Panc1 (cell line): ENCODE results near the gene PDK3. TPM values are rescaled to one million over a fixed set of nuclear protein-coding genes. Genes with fewer than 3 reads are reported as not detected.

Experiments used
- ATAC-seq: fragments of 200-7000 bp; cut with Tn5 transposase; 2 replicates; pipeline ENCODE4 v1.9.1; 2020; ENCODE audit warnings: mild to moderate bottlenecking, moderate library complexity
- BruUV-seq: library from RNA; stranded (reverse); fragments of 400-500 nt; replicated peaks from 2 replicates; lab custom pipeline; 2021; lab: Mats Ljungman, UMichigan
- CTCF ChIA-PET: fragments of 300-600 bp; sonication (Branson Sonifier 250); formaldehyde crosslinking; loops from one replicate; lab custom pipeline; 2022; ENCODE audit warnings: antibody characterized with exemption; lab: Charles Lee
- POLR2A ChIA-PET: fragments of 300-600 bp; sonication (Branson Sonifier 250); formaldehyde crosslinking; loops from one replicate; lab custom pipeline; 2022; ENCODE audit warnings: antibody characterized with exemption; lab: Charles Lee
- DNase-seq: peaks from one replicate; pipeline ENCODE4 v3.0.0-alpha.2; 2010; ENCODE audit warnings: low read depth, low spot score
- H3K27ac ChIP-seq: 2 replicates; pipeline ENCODE4 v1.5.1; 2011; ENCODE audit warnings: mild to moderate bottlenecking, low read length, inconsistent platforms
- H3K27me3 ChIP-seq: fragments of 200-500 bp; sonication (Bioruptor generic); 2 replicates; pipeline ENCODE4 v1.6.0; 2014; ENCODE audit warnings: low read length, inconsistent platforms; ENCODE audit not compliant: control insufficient read depth, insufficient read depth
- H3K36me3 ChIP-seq: fragments of 200-500 bp; sonication (Bioruptor generic); 2 replicates; pipeline ENCODE4 v1.5.1; 2014; ENCODE audit warnings: inconsistent platforms, mild to moderate bottlenecking, low read length, moderate library complexity; ENCODE audit not compliant: control insufficient read depth, insufficient read depth
- H3K4me1 ChIP-seq: 2 replicates; pipeline ENCODE4 v1.5.1; 2011; ENCODE audit warnings: inconsistent platforms, mild to moderate bottlenecking, low read length, moderate library complexity; ENCODE audit not compliant: control insufficient read depth, insufficient read depth
- H3K4me3 ChIP-seq, 2 experiments: 2 replicates each; pipeline ENCODE4 v1.5.1; 2011 to 2012; ENCODE audit warnings: low read depth in 2 of 2, low read length in 2 of 2, mild to moderate bottlenecking in 2 of 2, inconsistent platforms in 1 of 2, moderate library complexity in 1 of 2
- H3K9me3 ChIP-seq: fragments of 200-500 bp; sonication (Bioruptor generic); 2 replicates; pipeline ENCODE4 v1.5.1; 2014; ENCODE audit warnings: low read depth, mild to moderate bottlenecking, inconsistent platforms, low read length, moderate library complexity; ENCODE audit not compliant: control insufficient read depth, insufficient read depth
- POLR2AphosphoS5 ChIP-seq: IDR thresholded peaks from 2 replicates; pipeline ENCODE4 v1.6.1; 2012; ENCODE audit warnings: mild to moderate bottlenecking, low read depth, low read length, moderate library complexity
- REST ChIP-seq, 2 experiments: IDR thresholded peaks; 2 replicates each; pipeline ENCODE4 v1.6.1; 2011 to 2012; ENCODE audit warnings: low read depth in 2 of 2, control low read depth in 1 of 2, low read length in 1 of 2, mild to moderate bottlenecking in 1 of 2, moderate library complexity in 1 of 2; ENCODE audit not compliant: insufficient read depth in 1 of 2
- SIN3A ChIP-seq: IDR thresholded peaks from 2 replicates; pipeline ENCODE4 v1.6.1; 2012; ENCODE audit warnings: low read depth, mild to moderate bottlenecking, low read length, moderate library complexity, borderline replicate concordance; ENCODE audit not compliant: insufficient read depth
- TCF7L2 ChIP-seq: IDR thresholded peaks from 2 replicates; pipeline ENCODE4 v1.6.1; 2011; ENCODE audit warnings: mild to moderate bottlenecking, low read depth, low read length, inconsistent platforms
- in situ Hi-C: cut with HindIII; loops from 2 replicates; pipeline ENCODE4 v1.10.0; 2016; ENCODE audit warnings: low sequenced_read_pairs, low pct_unique_long_range_greater_than_20kb
- intact Hi-C: fragments of 100-400 bp; cut with micrococcal nuclease; formaldehyde crosslinking; loops from one replicate; pipeline ENCODE4 v1.10.0; 2022; ENCODE audit not compliant: unreplicated experiment
- total RNA-seq: library from RNA; stranded (reverse); gene quantifications from one replicate; pipeline ENCODE4 v1.2.1, GENCODE V29; 2021; ENCODE audit not compliant: unreplicated experiment
- TF ChIP-seq, protein P1 (sequence below): fragments of 450-650 bp; IDR thresholded peaks from 2 replicates; pipeline ENCODE4 v1.5.1; 2017; ENCODE audit warnings: mild to moderate bottlenecking

Gene PDK3
- total RNA-seq, 1 experiment from 2014 or later, result 5.5 TPM

DNA sequence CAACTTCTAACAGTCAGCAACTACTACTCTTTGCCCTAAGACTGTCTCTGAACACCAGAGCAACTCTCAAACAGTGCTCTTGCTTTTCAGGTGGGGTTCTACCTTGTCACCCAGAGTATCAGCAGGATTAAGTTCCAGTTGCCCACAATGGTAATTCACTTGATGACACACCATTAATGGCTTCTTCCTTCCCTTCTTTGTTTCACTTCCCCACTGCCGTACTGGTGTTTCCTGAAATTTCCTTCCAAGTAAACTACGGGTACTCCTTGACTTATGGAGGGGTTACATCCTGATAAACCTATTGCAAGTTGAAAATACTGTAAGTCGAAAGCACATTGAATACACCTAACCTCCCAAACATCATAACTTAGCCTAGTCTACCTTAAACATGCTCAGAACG, 36.6 kb upstream of the PDK3 start:
- Histone ChIP-seq H3K4me3 (no peak overlapping the region), H3K4me1 (no peaks in the 10 kb centered on the region), H3K36me3 (no peaks in the 10 kb centered on the region), H3K27ac (no peak overlapping the region), H3K27me3 (no peaks in the 10 kb centered on the region), H3K9me3 (no peaks in the 10 kb centered on the region)
- BruUV-seq, result no TSS peak
- ChIA-PET CTCF (no interaction called here), POLR2A (no interaction called here)
- DNase-seq, result no peak
- no peak for ATAC-seq
- in situ Hi-C loops (no loop called here), intact Hi-C loops (no loop called here)
- TF ChIP-seq POLR2AphosphoS5 (no peak), SIN3A (no peak), REST (IDR thresholded peaks at IDR 0.05; ENCODE audit: insufficient read depth in 1 of 2, low read depth in 2 of 2, low read length in 1 of 2) (no peak), TCF7L2 (no peak)
- TF ChIP-seq, protein P1, sequence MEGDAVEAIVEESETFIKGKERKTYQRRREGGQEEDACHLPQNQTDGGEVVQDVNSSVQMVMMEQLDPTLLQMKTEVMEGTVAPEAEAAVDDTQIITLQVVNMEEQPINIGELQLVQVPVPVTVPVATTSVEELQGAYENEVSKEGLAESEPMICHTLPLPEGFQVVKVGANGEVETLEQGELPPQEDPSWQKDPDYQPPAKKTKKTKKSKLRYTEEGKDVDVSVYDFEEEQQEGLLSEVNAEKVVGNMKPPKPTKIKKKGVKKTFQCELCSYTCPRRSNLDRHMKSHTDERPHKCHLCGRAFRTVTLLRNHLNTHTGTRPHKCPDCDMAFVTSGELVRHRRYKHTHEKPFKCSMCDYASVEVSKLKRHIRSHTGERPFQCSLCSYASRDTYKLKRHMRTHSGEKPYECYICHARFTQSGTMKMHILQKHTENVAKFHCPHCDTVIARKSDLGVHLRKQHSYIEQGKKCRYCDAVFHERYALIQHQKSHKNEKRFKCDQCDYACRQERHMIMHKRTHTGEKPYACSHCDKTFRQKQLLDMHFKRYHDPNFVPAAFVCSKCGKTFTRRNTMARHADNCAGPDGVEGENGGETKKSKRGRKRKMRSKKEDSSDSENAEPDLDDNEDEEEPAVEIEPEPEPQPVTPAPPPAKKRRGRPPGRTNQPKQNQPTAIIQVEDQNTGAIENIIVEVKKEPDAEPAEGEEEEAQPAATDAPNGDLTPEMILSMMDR, result no peak

DNA sequence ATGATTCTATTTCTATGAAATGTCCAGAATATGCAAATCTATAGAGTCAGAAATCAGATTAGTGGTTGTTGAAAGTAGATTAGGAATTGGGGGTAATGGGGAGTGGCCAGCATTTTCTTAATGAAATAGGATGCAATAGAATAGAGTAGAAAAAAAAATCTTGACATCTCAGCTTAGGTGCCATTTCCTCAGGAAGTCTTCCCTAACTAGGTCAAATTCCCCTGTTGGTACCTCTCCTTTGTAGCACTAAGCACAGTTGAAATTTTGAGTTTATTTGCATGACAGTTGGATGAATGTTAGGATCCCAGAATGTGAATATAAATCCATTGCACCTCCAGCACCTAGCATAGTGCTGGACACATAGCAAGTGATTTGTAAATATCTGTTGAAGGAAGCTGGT, 30.0 kb upstream of the PDK3 start:
- TF ChIP-seq REST (IDR thresholded peaks at IDR 0.05; ENCODE audit: insufficient read depth in 1 of 2, low read depth in 2 of 2, low read length in 1 of 2) (no peak), SIN3A (no peak), POLR2AphosphoS5 (no peak), TCF7L2 (no peak)
- TF ChIP-seq, protein P1, result no peak
- BruUV-seq, result no TSS peak
- no peak for ATAC-seq
- intact Hi-C loops (no loop called here), in situ Hi-C loops (no loop called here)
- H3K27ac ChIP-seq, result no peak overlapping the region
- H3K4me1 ChIP-seq, result no peaks in the 10 kb centered on the region
- no peaks in the 10 kb centered on the region for H3K36me3 ChIP-seq
- H3K27me3 ChIP-seq, result no peaks in the 10 kb centered on the region
- H3K9me3 ChIP-seq, result no peaks in the 10 kb centered on the region
- ChIA-PET CTCF (no interaction called here), POLR2A (no interaction called here)
- H3K4me3 ChIP-seq, result no peak overlapping the region
- no peak for DNase-seq
